GM12874 (cell line): ENCODE data around the gene POLR3GL.

Source experiments
- CTCF ChIP-seq: IDR thresholded peaks from 2 replicates; pipeline ENCODE4 v1.5.1; 2011; ENCODE audit warnings: low read depth, mild to moderate bottlenecking, control low read depth, low read length, moderate library complexity; ENCODE audit not compliant: insufficient read depth

POLR3GL gene

GRCh38 chr1:145964328-145965118, at the start of gene POLR3GL, which contains the start of gene ANKRD34A:
POLR3GL (plus strand) TSS chr1:145964690; CDS start chr1:145974866, 10,176 bp downstream.
ANKRD34A (minus strand) TSS chr1:145964575; CDS start chr1:145961759, 2,816 bp downstream.
- no peak for TF ChIP-seq CTCF

DNA sequence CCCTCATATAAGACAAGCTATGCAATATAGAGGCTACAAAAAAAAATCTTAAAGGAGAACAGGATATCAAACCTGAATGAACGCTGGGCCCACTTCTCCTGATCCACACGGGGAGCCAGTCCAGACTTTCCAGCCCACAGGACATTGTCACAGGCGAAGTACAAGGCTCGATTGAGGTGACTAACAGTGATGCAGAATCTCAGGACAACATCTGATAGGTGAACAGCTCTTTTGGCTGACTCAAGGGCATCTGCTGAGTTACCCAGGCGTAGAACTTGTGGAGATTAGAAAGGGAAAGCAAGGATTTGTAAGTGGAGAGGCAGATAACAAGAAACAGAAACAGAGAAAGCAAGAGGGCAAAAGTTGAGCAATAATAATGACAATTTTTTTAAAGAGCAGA, 47.7 kb upstream of the POLR3GL start:
- no peak for TF ChIP-seq CTCF

- no peak for TF ChIP-seq CTCF
Observed at GRCh38 chr1:145917595-145917994, 46.9 kb upstream of the POLR3GL start.

DNA sequence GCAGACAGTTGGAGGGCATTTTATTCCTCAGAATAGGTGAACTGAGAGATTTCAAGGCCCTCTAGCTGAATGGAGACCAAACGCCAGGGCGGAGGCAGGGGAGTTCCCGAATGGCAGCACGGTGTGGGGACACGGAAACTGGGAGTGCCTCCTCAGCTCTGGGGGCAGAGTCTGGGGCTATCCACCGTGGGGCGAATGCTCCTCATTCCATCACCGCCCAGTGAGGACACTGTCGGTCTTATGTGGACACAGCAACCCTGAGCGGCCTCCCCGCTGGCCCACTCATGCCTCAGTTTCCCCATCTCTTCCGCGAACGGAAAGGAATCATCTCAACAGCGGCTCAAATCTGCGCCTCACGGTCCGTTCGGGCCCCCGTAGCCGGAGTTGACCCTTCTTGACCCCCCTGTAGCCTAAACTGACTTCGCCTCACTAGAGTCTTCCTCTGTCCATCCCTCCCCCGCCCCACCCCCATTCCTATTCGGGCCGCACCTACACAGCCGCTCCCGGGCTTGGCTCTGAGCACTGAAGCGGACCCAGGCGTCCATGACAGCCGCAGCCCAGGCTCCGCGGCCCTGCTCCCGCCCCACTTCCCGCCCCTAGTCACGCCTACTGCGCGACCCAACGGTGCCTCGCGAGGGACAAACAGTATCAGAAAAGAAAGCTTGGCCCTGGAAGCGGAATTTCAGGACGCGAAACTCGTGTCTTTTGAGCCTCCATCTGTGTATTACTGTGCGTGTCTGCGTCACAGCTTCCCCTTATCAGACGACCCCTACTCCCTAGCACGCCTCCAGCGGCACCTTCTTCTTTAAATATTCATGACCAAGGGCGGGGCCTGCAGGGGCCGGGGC, 46.1 kb upstream of the POLR3GL start, which contains the start of gene PEX11B:
Gene PEX11B (minus strand): TSS at position 574 of the 848 bp plus-strand sequence. CDS start 29 bp downstream, at position 545.
- TF ChIP-seq CTCF, result no peak

GRCh38 chr1:145918992-145919939, 45.2 kb upstream of the POLR3GL start:
- no peak for TF ChIP-seq CTCF

DNA sequence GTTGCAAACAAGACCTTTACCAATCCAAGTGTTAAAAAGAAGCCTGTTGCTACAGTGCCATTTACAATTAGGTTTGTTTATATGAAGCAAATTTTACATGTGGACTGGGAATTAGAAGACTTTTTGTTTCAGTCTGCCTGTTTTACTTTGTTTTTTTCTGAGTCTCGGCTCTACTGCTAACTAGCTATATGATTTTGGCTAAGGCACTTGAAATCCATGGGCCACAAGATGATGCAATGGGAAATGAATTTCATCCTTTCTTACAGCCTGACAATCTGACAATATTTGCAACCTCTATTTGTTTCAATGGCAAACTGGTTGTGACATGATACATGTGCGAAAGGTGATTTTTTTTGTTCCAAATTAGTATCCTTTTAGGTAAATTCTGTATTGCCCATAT, 42.2 kb upstream of the POLR3GL start:
- no peak for TF ChIP-seq CTCF

DNA sequence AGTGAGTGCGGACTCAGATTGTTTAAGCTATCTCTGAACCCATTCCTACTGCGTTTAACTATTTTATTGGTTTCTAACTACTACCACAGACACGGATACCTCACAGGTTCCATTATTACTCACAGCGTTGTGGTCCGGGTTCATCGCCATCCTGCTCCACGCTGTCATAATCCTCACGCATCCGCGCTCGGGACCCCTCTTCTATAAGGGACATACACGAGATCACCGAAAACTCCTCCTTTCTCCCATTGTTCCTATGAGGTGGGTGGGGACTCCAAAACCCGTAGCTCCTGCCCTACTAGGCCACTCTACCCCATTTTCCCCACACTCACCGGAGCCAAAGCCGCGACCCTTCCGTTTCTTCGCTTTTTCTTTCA, 37.8 kb upstream of the POLR3GL start:
- no peak for TF ChIP-seq CTCF
